Smooth muscle cell (in vitro differentiated cells): ENCODE results near the gene ZNF44. TPM values are rescaled to one million over a fixed set of nuclear protein-coding genes. Genes with fewer than 3 reads are reported as not detected.
"Not testable (repeated sequence)": the region's sequence is repeated elsewhere in the genome, so short reads cannot be mapped to it uniquely, and the experiment has no call there.

Experiments
- DNase-seq: peaks from one replicate; lab custom pipeline; 2025; ENCODE audit not compliant: unreplicated experiment; lab: John Stamatoyannopoulos, UW
- H2AFZ ChIP-seq: fragments of 200-600 bp; sonication (generic); 2 replicates; pipeline ENCODE4 v1.6.0; 2016; ENCODE audit warnings: antibody characterized with exemption, low read depth, mild to moderate bottlenecking
- H3F3A ChIP-seq: fragments of 200-600 bp; sonication (generic); 2 replicates; pipeline ENCODE4 v1.6.0; 2017; ENCODE audit warnings: antibody characterized with exemption, low read depth
- H3K27ac ChIP-seq: fragments of 200-600 bp; sonication (generic); 2 replicates; pipeline ENCODE4 v1.5.1; 2016; ENCODE audit warnings: low read depth, mild to moderate bottlenecking
- H3K27me3 ChIP-seq: fragments of 200-600 bp; sonication (generic); 2 replicates; pipeline ENCODE4 v1.6.1; 2016; ENCODE audit warnings: low read depth, mild to moderate bottlenecking
- H3K36me3 ChIP-seq: fragments of 200-600 bp; sonication (generic); 2 replicates; pipeline ENCODE4 v1.5.1; 2016; ENCODE audit warnings: low read depth
- H3K4me1 ChIP-seq: fragments of 200-600 bp; sonication (generic); 2 replicates; pipeline ENCODE4 v1.5.1; 2016; ENCODE audit warnings: low read depth
- H3K4me2 ChIP-seq: fragments of 200-600 bp; sonication (generic); 2 replicates; pipeline ENCODE4 v1.6.0; 2016; ENCODE audit warnings: mild to moderate bottlenecking
- H3K4me3 ChIP-seq: fragments of 200-600 bp; sonication (generic); 2 replicates; pipeline ENCODE4 v1.5.1; 2016; ENCODE audit warnings: mild to moderate bottlenecking
- H3K79me2 ChIP-seq: fragments of 200-600 bp; sonication (generic); 2 replicates; pipeline ENCODE4 v1.6.0; 2016; ENCODE audit warnings: low read depth, mild to moderate bottlenecking
- H3K9ac ChIP-seq: fragments of 200-600 bp; sonication (generic); 2 replicates; pipeline ENCODE4 v1.6.0; 2016; ENCODE audit warnings: low read depth
- H3K9me3 ChIP-seq: fragments of 200-600 bp; sonication (generic); replicated peaks from 2 replicates; pipeline ENCODE4 v1.5.1; 2016; ENCODE audit warnings: low read depth
- H4K20me1 ChIP-seq: fragments of 200-600 bp; sonication (generic); 2 replicates; pipeline ENCODE4 v1.6.0; 2016; ENCODE audit warnings: low read depth
- WGBS: methylation state at CpG from one replicate; pipeline ENCODE4 v1.1.7; 2016; ENCODE audit warnings: low lambda C conversion rate; 5-methylcytosine and 5-hydroxymethylcytosine counted together
- polyA plus RNA-seq: library from polyadenylated mRNA; unstranded; fragments of >200 nt; fragmentation: Nextera tagmentation; extraction: Ambion mirVana; gene quantifications from 2 replicates; pipeline ENCODE4 v1.2.1, GENCODE V29; 2016
- total RNA-seq: library from RNA; depleted of rRNA; stranded (reverse); fragments of >200 nt; gene quantifications from 2 replicates; pipeline ENCODE4 v1.2.3, GENCODE V29; 2014
- TF ChIP-seq, protein P1 (sequence below): fragments of 200-600 bp; sonication (generic); IDR thresholded peaks from 2 replicates; pipeline ENCODE4 v1.5.1; 2017; ENCODE audit warnings: borderline replicate concordance, mild to moderate bottlenecking, antibody characterized with exemption; ENCODE audit not compliant: insufficient read depth, poor library complexity, severe bottlenecking

ZNF44 gene
- total and polyA plus RNA-seq, 2 experiments from 2014 or later = 3.2 to 5.8 TPM

DNA sequence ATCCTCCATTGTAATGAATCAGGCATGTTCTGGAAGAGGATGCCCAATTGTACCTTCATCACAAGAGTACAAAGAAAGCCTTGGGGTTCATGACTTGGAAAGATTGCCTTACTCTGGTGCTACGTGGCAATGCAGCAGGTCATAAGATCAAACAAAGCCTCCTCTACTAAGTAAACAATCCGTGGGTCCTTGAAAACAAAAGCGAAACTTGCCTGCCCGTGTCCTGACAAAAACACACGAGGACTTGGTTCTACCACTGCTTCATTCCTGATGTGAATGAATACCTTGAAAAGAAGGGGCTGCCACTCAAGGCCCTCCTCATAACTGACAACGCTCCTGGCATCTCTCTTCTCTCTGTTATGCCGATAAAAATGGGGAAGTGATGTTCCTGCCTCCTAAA, 19.9 kb upstream of the ZNF44 start:
- DNase-seq = no peak
- H3K4me3 ChIP-seq = no peak overlapping the region
- TF ChIP-seq, protein P1, sequence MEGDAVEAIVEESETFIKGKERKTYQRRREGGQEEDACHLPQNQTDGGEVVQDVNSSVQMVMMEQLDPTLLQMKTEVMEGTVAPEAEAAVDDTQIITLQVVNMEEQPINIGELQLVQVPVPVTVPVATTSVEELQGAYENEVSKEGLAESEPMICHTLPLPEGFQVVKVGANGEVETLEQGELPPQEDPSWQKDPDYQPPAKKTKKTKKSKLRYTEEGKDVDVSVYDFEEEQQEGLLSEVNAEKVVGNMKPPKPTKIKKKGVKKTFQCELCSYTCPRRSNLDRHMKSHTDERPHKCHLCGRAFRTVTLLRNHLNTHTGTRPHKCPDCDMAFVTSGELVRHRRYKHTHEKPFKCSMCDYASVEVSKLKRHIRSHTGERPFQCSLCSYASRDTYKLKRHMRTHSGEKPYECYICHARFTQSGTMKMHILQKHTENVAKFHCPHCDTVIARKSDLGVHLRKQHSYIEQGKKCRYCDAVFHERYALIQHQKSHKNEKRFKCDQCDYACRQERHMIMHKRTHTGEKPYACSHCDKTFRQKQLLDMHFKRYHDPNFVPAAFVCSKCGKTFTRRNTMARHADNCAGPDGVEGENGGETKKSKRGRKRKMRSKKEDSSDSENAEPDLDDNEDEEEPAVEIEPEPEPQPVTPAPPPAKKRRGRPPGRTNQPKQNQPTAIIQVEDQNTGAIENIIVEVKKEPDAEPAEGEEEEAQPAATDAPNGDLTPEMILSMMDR = no peak
- 96% methylated on average over 7 of the region's 7 CpGs for WGBS
- peaks cover 21% of the 10 kb centered on the region for H3K36me3 ChIP-seq
- no peak overlapping the region for H2AFZ ChIP-seq
- no peaks in the 10 kb centered on the region for H3K4me1 ChIP-seq
- no peaks in the 10 kb centered on the region for H3F3A ChIP-seq
- peaks cover 18% of the 10 kb centered on the region for H3K9me3 ChIP-seq
- no peaks in the 10 kb centered on the region for H3K27me3 ChIP-seq
- H3K27ac ChIP-seq = no peak overlapping the region
- H3K79me2 ChIP-seq = no peaks in the 10 kb centered on the region
- no peaks in the 10 kb centered on the region for H4K20me1 ChIP-seq
- H3K9ac ChIP-seq = no peak overlapping the region
- no peak overlapping the region for H3K4me2 ChIP-seq

DNA sequence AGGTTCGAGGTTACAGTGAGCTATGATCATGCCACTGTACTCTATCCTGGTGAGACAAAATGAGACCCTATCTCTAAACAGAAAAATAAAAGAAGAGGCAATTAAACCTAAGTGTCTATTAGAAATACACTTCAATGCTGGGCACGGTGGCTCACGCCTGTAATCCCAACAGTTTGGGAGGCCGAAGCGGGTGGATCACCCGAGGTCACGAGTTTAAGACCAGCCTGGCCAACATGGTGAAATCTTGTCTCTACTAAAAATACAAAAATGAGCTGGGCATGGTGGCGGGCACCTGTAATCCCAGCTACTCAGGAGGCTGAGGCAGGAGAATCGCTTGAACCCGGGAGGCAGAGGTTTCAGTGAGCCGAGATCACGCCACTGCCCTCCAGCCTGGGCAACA, 14.2 kb upstream of the ZNF44 start:
- H3K79me2 ChIP-seq, H3K27me3 ChIP-seq, H3K4me1 ChIP-seq, H4K20me1 ChIP-seq, H3K9ac ChIP-seq, H3K36me3 ChIP-seq, H3F3A ChIP-seq, DNase-seq, H3K4me2 ChIP-seq, H3K4me3 ChIP-seq, H2AFZ ChIP-seq, H3K9me3 ChIP-seq, H3K27ac ChIP-seq: not testable (repeated sequence)
- 97% methylated on average over 12 of the region's 12 CpGs for WGBS

DNA sequence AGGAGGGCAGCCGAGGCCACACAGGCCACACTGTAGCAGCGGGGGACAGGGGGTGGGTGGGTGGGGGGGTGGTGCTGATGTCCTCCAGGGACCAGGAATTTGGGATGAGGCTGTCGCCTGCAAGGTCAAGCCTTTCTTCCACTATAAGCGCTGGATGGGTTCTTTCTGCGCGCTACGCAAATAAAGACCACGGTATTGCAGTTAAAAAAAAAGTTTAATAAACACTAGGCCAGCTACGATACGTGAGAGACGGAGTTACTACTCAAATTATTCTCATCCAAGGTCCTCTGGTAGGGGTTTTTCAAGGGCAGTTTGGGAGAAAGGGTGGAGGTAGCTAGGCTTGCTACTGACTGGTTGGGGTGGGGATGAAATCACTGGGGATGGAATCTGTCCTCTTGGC, 508 bp upstream of the ZNF44 start:
- Histone ChIP-seq H3K4me1 (no peaks in the 10 kb centered on the region), H3K27me3 (no peaks in the 10 kb centered on the region), H3K4me3 (peak overlapping the region; percentile 87), H3K79me2 (peaks cover 33% of the 10 kb centered on the region), H3K9ac (no peak overlapping the region), H3F3A (no peaks in the 10 kb centered on the region), H3K36me3 (no peaks in the 10 kb centered on the region), H3K4me2 (peak overlapping the region; percentile 90), H3K27ac (no peak overlapping the region), H2AFZ (peak overlapping the region; percentile 84), H4K20me1 (peaks cover 17% of the 10 kb centered on the region), H3K9me3 (no peaks in the 10 kb centered on the region)
- TF ChIP-seq, protein P1 = no peak
- DNase-seq = no peak
- WGBS = 74% methylated on average over 9 of the region's 11 CpGs

DNA sequence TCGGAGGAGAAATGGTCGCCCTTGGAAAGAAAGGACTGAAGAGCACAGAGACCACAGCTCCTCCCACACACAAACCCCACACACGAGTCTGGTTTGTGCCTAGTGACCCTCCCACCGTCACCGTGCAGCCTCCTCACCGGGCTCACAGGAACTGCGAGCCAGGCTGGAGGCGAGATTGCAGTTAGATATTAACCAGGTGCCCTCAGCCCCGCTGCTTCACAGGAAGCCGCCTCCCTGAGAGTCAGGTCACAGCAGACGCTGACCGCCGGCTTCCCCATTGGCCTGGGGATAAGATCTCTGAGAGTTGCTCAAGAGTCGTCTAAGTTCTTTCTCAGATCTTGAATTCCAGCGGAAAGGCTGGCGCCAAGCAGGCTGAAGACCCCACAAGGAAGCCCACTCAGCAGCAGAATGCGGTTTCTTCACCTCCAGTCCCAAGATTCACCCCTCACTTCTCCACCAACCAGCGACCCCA, 870 bp downstream of the ZNF44 start:
- H4K20me1 ChIP-seq = peaks cover 17% of the 10 kb centered on the region
- H3K9ac ChIP-seq = peak overlapping the region; percentile 66
- H2AFZ ChIP-seq = peak overlapping the region; percentile 84
- H3K27ac ChIP-seq = peak overlapping the region; percentile 64
- under 1% methylated on average over 18 of the region's 18 CpGs for WGBS
- DNase-seq = peak; percentile 35
- H3K27me3 ChIP-seq = no peaks in the 10 kb centered on the region
- peaks cover 4% of the 10 kb centered on the region for H3K4me1 ChIP-seq
- no peaks in the 10 kb centered on the region for H3K9me3 ChIP-seq
- H3F3A ChIP-seq = no peaks in the 10 kb centered on the region
- peak overlapping the region; percentile 90 for H3K4me2 ChIP-seq
- no peaks in the 10 kb centered on the region for H3K36me3 ChIP-seq
- peak overlapping the region; percentile 87 for H3K4me3 ChIP-seq
- TF ChIP-seq, protein P1 = no peak
- peaks cover 42% of the 10 kb centered on the region for H3K79me2 ChIP-seq
